ENCODE results near the gene SLC25A18. TPM values are rescaled to one million over a fixed set of nuclear protein-coding genes. Genes with fewer than 3 reads are reported as not detected.

SLC25A18 gene
- total RNA-seq, 1 experiment from 2014 or later: 3.9 TPM

DNA sequence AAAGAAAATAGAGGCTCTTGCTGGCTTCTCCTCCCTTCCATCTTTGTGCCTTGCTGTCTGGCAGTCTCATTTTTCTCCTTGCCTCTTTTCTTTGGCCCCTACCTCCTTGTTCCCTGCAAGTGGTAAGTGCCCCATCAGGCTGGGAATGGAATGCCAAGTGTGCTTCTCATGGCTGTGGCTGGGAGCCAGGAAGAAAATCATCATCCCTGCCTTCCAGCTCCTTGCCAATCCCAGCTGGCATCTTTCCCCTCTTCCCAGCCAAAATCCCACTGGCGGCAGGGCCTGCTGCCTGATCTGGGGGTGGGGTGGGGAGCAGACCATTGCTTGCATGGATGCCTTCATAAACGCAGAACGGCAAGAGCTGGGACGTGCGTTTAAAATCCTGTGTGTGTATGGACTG lies 27.0 kb upstream of the SLC25A18 start:
- ChIA-PET POLR2A (no interaction called here), CTCF (no interaction called here)
- BruUV-seq (replicated peaks): no TSS peak
- no peaks in the 10 kb centered on the region for H3K27me3 ChIP-seq (ENCODE audit: control insufficient read depth, insufficient read depth, low read length)
- ATAC-seq: no peak
- no peak overlapping the region for H3K27ac ChIP-seq (ENCODE audit: low read length)
- in situ Hi-C loops (cut with HindIII; ENCODE audit: low pct_unique_long_range_greater_than_20kb, low sequenced_read_pairs) (no loop called here), intact Hi-C loops (cut with micrococcal nuclease; ENCODE audit: unreplicated experiment) (no loop called here)
- H3K4me1 ChIP-seq (ENCODE audit: control insufficient read depth, insufficient read depth, low read length): no peaks in the 10 kb centered on the region
- no peak for DNase-seq (ENCODE audit: low read depth, low spot score)
- no peaks in the 10 kb centered on the region for H3K36me3 ChIP-seq (ENCODE audit: control insufficient read depth, insufficient read depth, low read length)
- TF ChIP-seq, protein P1, sequence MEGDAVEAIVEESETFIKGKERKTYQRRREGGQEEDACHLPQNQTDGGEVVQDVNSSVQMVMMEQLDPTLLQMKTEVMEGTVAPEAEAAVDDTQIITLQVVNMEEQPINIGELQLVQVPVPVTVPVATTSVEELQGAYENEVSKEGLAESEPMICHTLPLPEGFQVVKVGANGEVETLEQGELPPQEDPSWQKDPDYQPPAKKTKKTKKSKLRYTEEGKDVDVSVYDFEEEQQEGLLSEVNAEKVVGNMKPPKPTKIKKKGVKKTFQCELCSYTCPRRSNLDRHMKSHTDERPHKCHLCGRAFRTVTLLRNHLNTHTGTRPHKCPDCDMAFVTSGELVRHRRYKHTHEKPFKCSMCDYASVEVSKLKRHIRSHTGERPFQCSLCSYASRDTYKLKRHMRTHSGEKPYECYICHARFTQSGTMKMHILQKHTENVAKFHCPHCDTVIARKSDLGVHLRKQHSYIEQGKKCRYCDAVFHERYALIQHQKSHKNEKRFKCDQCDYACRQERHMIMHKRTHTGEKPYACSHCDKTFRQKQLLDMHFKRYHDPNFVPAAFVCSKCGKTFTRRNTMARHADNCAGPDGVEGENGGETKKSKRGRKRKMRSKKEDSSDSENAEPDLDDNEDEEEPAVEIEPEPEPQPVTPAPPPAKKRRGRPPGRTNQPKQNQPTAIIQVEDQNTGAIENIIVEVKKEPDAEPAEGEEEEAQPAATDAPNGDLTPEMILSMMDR (IDR thresholded peaks at IDR 0.05): no peak
- TF ChIP-seq, protein P2, sequence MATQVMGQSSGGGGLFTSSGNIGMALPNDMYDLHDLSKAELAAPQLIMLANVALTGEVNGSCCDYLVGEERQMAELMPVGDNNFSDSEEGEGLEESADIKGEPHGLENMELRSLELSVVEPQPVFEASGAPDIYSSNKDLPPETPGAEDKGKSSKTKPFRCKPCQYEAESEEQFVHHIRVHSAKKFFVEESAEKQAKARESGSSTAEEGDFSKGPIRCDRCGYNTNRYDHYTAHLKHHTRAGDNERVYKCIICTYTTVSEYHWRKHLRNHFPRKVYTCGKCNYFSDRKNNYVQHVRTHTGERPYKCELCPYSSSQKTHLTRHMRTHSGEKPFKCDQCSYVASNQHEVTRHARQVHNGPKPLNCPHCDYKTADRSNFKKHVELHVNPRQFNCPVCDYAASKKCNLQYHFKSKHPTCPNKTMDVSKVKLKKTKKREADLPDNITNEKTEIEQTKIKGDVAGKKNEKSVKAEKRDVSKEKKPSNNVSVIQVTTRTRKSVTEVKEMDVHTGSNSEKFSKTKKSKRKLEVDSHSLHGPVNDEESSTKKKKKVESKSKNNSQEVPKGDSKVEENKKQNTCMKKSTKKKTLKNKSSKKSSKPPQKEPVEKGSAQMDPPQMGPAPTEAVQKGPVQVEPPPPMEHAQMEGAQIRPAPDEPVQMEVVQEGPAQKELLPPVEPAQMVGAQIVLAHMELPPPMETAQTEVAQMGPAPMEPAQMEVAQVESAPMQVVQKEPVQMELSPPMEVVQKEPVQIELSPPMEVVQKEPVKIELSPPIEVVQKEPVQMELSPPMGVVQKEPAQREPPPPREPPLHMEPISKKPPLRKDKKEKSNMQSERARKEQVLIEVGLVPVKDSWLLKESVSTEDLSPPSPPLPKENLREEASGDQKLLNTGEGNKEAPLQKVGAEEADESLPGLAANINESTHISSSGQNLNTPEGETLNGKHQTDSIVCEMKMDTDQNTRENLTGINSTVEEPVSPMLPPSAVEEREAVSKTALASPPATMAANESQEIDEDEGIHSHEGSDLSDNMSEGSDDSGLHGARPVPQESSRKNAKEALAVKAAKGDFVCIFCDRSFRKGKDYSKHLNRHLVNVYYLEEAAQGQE (IDR thresholded peaks at IDR 0.05; ENCODE audit: insufficient read depth in 1 of 2, low read depth in 2 of 2, low read length in 1 of 2): no peak
- TF ChIP-seq TCF7L2 (IDR thresholded peaks at IDR 0.05; ENCODE audit: low read depth, low read length) (no peak), POLR2AphosphoS5 (IDR thresholded peaks at IDR 0.05; ENCODE audit: low read depth, low read length) (no peak), SIN3A (IDR thresholded peaks at IDR 0.05; ENCODE audit: borderline replicate concordance, insufficient read depth, low read depth, low read length) (no peak)
- H3K4me3 ChIP-seq (ENCODE audit: low read depth in 2 of 2, low read length in 2 of 2): no peak overlapping the region
- no peaks in the 10 kb centered on the region for H3K9me3 ChIP-seq (ENCODE audit: control insufficient read depth, insufficient read depth, low read depth, low read length)

DNA sequence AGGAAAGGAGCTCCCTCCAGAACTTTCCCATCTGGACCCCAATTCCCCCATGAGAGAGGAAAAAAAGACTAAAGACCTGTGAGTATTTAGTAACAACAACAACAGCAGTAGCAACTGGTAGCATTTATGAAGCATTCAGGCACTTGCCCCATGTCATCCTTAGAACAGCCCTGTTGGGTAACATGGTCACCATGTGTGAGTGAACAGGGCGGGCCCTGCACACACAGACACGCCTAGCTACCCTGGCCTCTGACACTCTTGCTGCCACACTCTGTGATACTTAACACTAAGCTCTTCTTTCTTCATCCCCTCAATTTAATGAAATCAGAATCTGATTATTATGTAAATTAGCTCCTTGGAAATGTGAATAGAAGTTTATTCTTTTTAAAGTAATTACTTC lies 26.1 kb upstream of the SLC25A18 start:
- ChIA-PET POLR2A (no interaction called here), CTCF (no interaction called here)
- intact Hi-C loops (cut with micrococcal nuclease; ENCODE audit: unreplicated experiment): no loop called here

More for the DNA sequence above, 26.1 kb upstream of the SLC25A18 start:
- TF ChIP-seq POLR2AphosphoS5 (IDR thresholded peaks at IDR 0.05; ENCODE audit: low read depth, low read length) (no peak), TCF7L2 (IDR thresholded peaks at IDR 0.05; ENCODE audit: low read depth, low read length) (no peak), SIN3A (IDR thresholded peaks at IDR 0.05; ENCODE audit: borderline replicate concordance, insufficient read depth, low read depth, low read length) (no peak)
- TF ChIP-seq, protein P1 (IDR thresholded peaks at IDR 0.05): no peak
- TF ChIP-seq, protein P2 (IDR thresholded peaks at IDR 0.05; ENCODE audit: insufficient read depth in 1 of 2, low read depth in 2 of 2, low read length in 1 of 2): no peak
- Histone ChIP-seq H3K4me3 (ENCODE audit: low read depth in 2 of 2, low read length in 2 of 2) (no peak overlapping the region), H3K27me3 (ENCODE audit: control insufficient read depth, insufficient read depth, low read length) (no peaks in the 10 kb centered on the region), H3K4me1 (ENCODE audit: control insufficient read depth, insufficient read depth, low read length) (no peaks in the 10 kb centered on the region), H3K9me3 (ENCODE audit: control insufficient read depth, insufficient read depth, low read depth, low read length) (no peaks in the 10 kb centered on the region), H3K36me3 (ENCODE audit: control insufficient read depth, insufficient read depth, low read length) (no peaks in the 10 kb centered on the region), H3K27ac (ENCODE audit: low read length) (no peak overlapping the region)
- DNase-seq (ENCODE audit: low read depth, low spot score) (no peak), ATAC-seq (no peak)
- in situ Hi-C loops (cut with HindIII; ENCODE audit: low pct_unique_long_range_greater_than_20kb, low sequenced_read_pairs): no loop called here
- no TSS peak for BruUV-seq (replicated peaks)

Measured in Panc1 (cell line).